GM18870 (cell line): ENCODE measurements around the gene TFEC.

Source experiments
- ATAC-seq: cut with Tn5 transposase; IDR thresholded peaks from one replicate; pipeline ENCODE4 v1.9.1; 2021; ENCODE audit warnings: moderate library complexity; ENCODE audit not compliant: unreplicated experiment

TFEC gene

GRCh38 chr7:115995701-115996100, 34.9 kb downstream of the TFEC start:
- no peak for ATAC-seq

DNA sequence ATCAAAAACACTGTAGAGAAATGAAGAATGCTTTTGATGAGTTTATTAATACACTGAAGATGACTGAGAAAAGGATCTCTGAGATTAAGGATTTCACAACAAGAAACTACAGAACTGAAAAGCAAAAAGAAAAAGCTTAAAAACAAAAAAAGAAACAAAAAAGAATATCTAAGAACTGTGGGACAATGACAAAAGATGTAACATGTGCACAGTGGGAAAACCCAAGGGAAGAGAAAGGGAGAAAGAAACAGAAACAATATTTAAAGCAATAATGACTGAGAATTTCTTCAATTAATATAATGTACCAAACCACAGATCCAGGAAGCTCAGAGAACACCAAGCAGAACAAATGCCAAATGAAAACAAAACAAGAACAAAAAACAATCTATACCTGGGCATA, 42.2 kb downstream of the TFEC start:
- ATAC-seq, result no peak

DNA sequence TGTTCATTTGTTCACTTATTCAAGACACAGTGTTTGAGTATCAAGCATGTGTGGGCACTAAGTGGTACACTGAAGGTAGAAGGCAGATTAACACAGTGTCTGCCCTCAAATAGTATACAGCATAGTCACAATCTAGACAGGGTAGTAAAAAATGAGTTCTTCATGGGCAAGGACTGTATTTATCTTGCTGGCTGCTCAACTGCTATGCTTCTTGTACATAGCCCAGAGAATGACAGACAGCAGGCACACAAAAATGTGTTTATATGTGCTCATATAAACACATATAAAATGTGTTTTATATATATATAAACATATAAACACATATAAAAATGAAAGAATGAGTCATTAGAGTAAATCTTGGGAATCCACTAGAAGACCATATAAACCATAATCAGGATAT, 43.1 kb downstream of the TFEC start:
- ATAC-seq, result no peak

DNA sequence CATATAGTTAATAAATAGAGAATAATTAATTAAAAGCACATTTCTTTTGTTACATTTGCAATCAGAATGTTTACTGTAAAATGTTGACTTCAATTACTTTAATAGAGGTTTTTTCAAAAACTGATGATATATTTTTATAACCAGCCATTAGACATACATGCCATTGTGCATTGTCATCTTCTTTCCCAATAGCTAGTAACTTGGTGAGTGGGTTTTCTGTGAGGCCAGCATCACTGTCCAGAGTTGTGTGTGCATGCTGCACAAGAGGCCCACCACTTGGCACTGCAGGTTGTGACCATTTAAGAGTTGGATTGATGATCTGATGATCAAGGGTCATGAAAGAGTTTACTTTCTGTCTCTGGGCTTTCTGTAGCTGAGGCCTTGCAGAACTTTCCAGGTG, 46.5 kb downstream of the TFEC start:
- ATAC-seq, result no peak

GRCh38 chr7:115980159-115980558, 50.4 kb downstream of the TFEC start:
- ATAC-seq, result no peak

- ATAC-seq, result no peak
These were observed 53.9 kb downstream of the TFEC start for GRCh38 chr7:115976651-115977050.

- no peak for ATAC-seq
These were observed 54.8 kb downstream of the TFEC start for GRCh38 chr7:115975766-115976165.

DNA sequence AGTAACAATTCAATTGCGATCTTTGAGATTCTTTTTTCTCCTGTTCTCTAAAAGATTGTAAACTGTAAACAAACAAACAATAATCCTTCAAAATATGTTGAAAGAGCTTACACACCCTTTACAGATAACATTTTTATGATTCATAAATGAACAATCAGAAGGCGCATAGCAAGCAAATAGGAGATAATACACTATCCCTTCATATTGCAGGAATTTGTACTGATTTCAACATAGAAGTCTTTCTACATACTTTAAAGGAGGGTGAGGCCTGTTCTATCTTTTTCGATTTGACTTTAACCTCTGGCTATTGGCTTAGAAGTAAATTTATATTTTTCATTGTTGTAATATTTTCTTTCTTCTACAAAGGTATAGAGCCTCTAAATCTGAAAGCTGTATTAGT, 57.2 kb downstream of the TFEC start:
- ATAC-seq, result no peak

- no peak for ATAC-seq
These were observed 59.1 kb downstream of the TFEC start for GRCh38 chr7:115971506-115971905.

DNA sequence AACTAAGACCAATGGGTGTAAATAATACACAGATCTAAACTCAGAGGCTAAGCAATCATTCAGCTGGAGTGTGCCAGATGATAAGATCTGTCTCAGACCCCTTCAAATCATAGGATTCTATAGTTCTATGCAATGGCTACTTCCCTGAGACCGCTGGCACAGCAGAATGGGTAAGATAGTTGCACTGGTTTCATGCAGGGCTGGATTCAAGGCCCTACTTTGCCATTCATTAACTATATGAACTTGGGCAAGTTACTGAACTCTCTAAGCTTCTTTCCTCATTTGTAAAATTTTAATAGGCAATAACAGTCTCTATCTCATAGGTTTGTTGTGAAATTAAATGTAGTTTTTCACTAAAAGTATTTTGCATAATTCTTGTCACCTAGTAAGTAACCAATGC, 62.0 kb downstream of the TFEC start:
- no peak for ATAC-seq

- ATAC-seq, result no peak
These were observed 62.4 kb downstream of the TFEC start for GRCh38 chr7:115968171-115968570.

DNA sequence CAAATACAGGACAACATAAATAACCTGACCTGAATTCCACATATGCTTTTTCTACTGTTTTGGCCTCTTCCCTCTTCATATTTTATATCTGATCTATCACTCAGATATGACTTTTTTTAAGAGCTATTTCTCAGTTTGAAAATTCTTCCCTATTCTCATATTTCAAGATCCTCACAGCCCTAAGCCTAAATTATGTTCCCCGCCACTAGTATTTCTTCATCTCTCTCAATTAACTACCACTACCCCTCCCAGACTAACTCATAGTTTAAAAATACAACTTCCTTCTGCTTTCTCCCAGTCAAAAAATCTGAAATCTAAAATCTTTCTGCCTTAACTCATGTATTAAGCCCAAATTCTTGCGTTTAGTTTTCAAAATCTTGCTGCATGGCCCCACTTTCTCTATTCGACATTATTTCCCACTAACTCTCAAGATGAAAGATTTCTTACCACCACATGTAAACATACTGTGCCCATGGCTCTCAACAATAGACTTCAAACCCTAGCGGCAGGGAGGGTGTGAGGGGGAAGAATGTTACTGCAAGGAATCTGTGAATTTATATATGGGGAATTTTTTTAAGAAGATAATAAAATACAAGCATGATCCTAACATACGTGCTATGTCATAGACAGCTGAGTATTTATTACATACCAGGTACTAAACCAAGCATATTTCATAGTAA, 64.6 kb downstream of the TFEC start:
- ATAC-seq, result no peak

DNA sequence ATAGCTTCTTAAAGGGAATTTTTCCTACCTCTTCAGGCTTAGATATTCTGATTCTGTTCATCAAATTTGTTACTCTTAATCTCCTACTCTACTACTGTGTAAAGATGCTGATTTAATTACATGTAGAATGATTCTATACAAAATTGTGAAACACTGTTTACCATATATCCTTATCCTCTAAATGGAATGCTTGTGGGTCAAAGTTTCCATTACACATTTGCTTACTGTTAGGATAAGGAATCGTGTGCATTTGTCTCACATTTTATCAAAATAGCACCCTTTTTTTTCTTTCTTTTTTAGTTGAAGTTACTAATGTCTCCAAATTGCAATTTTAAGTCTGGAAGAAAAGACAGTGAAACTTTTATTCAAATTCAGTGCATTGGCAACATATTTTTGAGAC, 65.3 kb downstream of the TFEC start:
- ATAC-seq, result no peak

- no peak for ATAC-seq
These were observed 65.8 kb downstream of the TFEC start for GRCh38 chr7:115964799-115965198.

GRCh38 chr7:115962340-115962739, 68.2 kb downstream of the TFEC start:
- ATAC-seq, result no peak

GRCh38 chr7:115953592-115954255, 76.8 kb downstream of the TFEC start:
- ATAC-seq, result no peak

- no peak for ATAC-seq
These were observed 77.7 kb downstream of the TFEC start for GRCh38 chr7:115952832-115953231.

- ATAC-seq, result no peak
These were observed 79.0 kb downstream of the TFEC start for GRCh38 chr7:115951547-115951946.

DNA sequence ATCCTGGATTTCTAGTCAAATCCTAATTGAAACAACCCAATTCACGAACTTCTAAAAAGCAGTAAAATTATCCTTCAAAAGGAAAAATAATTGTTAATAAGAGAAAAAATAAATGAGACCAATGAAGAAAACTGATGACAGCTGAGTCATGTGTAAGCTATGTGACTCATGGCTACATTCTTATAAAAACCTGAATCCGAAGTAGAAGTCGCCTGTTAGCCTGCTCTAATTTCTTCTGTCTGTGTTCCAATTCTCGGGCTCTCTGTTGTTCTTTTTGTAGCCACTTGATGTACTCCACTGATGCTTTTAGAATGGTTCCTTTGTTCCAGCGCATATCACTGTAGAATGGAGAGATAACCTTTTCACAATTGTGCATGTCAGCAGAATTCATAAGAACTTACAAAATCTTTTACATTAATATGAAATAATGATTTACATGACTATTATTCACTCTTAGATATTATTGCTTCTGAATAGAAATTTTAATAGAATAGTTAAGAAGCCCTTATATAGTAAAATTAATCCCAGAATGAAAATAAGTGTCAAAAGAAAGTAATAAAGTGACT, 88.8 kb downstream of the TFEC start:
- ATAC-seq, result no peak

DNA sequence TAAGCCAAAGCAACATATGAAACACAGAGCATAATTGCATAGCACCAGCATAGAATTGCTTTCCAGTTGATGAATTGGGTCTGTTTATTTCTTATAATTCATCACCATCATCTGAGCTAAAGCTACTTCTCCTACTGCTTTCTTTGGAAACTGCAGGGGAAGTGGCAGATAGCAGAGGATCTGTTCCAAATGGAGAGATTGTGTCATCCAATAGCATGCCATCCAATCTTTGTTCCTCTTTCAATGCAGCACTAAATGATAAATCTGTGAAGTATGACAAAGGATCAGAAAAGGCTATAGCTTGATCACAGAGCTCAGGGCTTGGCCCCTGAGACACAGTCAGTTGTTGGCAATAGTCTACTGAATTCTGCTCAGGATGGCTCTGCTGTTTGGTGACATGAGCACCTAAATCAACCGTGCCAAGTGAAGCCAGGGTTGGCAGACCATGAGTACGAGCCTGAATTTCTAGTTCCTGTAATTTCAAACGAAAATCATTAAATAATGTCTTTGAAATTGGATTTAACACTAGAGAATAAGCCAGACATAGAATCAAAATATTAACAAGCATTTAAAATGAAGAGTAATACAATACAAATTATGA, 90.0 kb downstream of the TFEC start:
- ATAC-seq, result no peak

DNA sequence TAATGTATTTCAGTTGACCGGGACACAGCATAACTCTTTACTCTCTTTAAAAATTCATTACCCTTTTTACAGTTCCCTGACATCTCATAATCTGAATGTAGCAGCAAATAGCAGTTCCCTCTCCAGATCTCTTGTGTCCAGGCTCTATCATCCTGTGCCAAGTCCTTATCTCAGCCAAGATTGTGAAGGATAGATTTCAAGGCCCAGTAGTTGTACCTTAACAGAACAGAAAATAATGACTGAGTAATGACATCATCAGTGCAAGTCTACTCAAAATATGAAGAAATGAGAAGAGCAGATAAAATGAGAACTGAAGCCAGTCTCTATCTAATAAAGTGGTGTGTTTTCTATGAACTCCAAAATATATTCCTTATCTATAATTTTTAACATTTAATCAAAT, 92.6 kb downstream of the TFEC start:
- no peak for ATAC-seq

DNA sequence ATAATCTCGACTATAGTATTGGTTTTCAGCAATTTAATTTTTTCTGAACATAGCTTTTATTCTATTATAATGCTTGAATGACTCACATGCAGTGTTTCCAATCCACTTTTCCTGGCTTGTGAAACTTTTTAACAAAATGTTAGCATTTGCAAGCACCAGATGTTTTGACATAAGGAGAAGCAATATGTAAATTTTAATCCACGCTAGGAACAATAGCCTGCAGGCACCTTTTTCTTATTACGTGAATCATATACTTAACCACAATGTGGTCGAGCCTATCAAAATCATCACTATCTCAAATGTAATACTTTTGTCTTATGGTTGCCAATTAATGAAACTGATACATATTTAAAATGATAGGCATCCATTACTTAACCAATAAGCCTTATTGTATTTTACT, 97.1 kb downstream of the TFEC start:
- ATAC-seq, result no peak
